Measurements from ENCODE around the gene KMT2A.
A peak's percentile ranks its signal among the peaks of the same experiment; 100 is the strongest.

The KMT2A gene

DNA sequence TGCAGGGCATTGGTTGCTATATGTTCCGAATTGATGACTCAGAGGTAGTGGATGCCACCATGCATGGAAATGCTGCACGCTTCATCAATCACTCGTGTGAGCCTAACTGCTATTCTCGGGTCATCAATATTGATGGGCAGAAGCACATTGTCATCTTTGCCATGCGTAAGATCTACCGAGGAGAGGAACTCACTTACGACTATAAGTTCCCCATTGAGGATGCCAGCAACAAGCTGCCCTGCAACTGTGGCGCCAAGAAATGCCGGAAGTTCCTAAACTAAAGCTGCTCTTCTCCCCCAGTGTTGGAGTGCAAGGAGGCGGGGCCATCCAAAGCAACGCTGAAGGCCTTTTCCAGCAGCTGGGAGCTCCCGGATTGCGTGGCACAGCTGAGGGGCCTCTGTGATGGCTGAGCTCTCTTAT, 85.6 kb downstream of the KMT2A start:
- Histone ChIP-seq H3K27ac (ENCODE audit: low read depth in 2 of 2, low read length in 2 of 2) (no peak overlapping the region), H3K4me3 (ENCODE audit: low read length in 2 of 2) (no peak overlapping the region), H3K36me3 (ENCODE audit: control insufficient read depth in 2 of 2, insufficient read depth in 2 of 2, low read length in 2 of 2) (peaks cover 54 to 59% of the 10 kb centered on the region in 2 donors), H3K4me1 (ENCODE audit: control insufficient read depth in 2 of 2, insufficient read depth in 2 of 2, low read length in 2 of 2) (no peaks in the 10 kb centered on the region), H3K9ac (ENCODE audit: low read depth in 1 of 2, low read length in 2 of 2) (no peak overlapping the region), H3K9me3 (ENCODE audit: control insufficient read depth in 2 of 2, low read length in 2 of 2) (no peaks in the 10 kb centered on the region), H3K27me3 (ENCODE audit: control insufficient read depth in 2 of 2, insufficient read depth in 2 of 2, low read length in 2 of 2) (no peaks in the 10 kb centered on the region)

DNA sequence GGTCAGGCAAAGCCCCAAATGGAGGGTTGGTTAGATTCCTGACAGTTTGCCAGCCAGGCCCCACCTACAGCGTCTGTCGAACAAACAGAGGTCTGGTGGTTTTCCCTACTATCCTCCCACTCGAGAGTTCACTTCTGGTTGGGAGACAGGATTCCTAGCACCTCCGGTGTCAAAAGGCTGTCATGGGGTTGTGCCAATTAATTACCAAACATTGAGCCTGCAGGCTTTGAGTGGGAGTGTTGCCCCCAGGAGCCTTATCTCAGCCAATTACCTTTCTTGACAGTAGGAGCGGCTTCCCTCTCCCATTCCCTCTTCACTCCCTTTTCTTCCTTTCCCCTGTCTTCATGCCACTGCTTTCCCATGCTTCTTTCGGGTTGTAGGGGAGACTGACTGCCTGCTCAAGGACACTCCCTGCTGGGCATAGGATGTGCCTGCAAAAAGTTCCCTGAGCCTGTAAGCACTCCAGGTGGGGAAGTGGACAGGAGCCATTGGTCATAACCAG, 86.3 kb downstream of the KMT2A start:
- H3K9ac ChIP-seq (ENCODE audit: low read depth in 1 of 2, low read length in 2 of 2): no peak overlapping the region
- H3K27ac ChIP-seq (ENCODE audit: low read depth in 2 of 2, low read length in 2 of 2): no peak overlapping the region
- H3K4me1 ChIP-seq (ENCODE audit: control insufficient read depth in 2 of 2, insufficient read depth in 2 of 2, low read length in 2 of 2): no peaks in the 10 kb centered on the region
- H3K36me3 ChIP-seq (ENCODE audit: control insufficient read depth in 2 of 2, insufficient read depth in 2 of 2, low read length in 2 of 2): peaks cover 50 to 55% of the 10 kb centered on the region in 2 donors
- no peaks in the 10 kb centered on the region for H3K27me3 ChIP-seq (ENCODE audit: control insufficient read depth in 2 of 2, insufficient read depth in 2 of 2, low read length in 2 of 2)
- H3K4me3 ChIP-seq (ENCODE audit: low read length in 2 of 2): no peak overlapping the region
- H3K9me3 ChIP-seq (ENCODE audit: control insufficient read depth in 2 of 2, low read length in 2 of 2): no peaks in the 10 kb centered on the region

DNA sequence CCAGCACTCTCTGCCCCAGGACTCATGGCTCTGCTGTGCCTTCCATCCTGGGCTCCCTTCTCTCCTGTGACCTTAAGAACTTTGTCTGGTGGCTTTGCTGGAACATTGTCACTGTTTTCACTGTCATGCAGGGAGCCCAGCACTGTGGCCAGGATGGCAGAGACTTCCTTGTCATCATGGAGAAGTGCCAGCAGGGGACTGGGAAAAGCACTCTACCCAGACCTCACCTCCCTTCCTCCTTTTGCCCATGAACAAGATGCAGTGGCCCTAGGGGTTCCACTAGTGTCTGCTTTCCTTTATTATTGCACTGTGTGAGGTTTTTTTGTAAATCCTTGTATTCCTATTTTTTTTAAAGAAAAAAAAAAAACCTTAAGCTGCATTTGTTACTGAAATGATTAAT, 88.1 kb downstream of the KMT2A start:
- H3K9ac ChIP-seq (ENCODE audit: low read depth in 1 of 2, low read length in 2 of 2): no peak overlapping the region
- H3K9me3 ChIP-seq (ENCODE audit: control insufficient read depth in 2 of 2, low read length in 2 of 2): no peaks in the 10 kb centered on the region
- no peaks in the 10 kb centered on the region for H3K27me3 ChIP-seq (ENCODE audit: control insufficient read depth in 2 of 2, insufficient read depth in 2 of 2, low read length in 2 of 2)
- no peak overlapping the region for H3K4me3 ChIP-seq (ENCODE audit: low read length in 2 of 2)
- no peak overlapping the region for H3K27ac ChIP-seq (ENCODE audit: low read depth in 2 of 2, low read length in 2 of 2)
- H3K4me1 ChIP-seq (ENCODE audit: control insufficient read depth in 2 of 2, insufficient read depth in 2 of 2, low read length in 2 of 2): no peaks in the 10 kb centered on the region
- peaks cover 42 to 48% of the 10 kb centered on the region in 2 donors for H3K36me3 ChIP-seq (ENCODE audit: control insufficient read depth in 2 of 2, insufficient read depth in 2 of 2, low read length in 2 of 2)

DNA sequence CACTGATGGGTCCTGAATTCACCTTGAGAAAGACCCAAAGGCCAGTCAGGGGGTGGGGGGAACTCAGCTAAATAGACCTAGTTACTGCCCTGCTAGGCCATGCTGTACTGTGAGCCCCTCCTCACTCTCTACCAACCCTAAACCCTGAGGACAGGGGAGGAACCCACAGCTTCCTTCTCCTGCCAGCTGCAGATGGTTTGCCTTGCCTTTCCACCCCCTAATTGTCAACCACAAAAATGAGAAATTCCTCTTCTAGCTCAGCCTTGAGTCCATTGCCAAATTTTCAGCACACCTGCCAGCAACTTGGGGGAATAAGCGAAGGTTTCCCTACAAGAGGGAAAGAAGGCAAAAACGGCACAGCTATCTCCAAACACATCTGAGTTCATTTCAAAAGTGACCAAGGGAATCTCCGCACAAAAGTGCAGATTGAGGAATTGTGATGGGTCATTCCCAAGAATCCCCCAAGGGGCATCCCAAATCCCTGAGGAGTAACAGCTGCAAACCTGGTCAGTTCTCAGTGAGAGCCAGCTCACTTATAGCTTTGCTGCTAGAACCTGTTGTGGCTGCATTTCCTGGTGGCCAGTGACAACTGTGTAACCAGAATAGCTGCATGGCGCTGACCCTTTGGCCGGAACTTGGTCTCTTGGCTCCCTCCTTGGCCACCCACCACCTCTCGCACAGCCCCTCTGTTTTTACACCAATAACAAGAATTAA, 88.6 kb downstream of the KMT2A start:
- H3K36me3 ChIP-seq (ENCODE audit: control insufficient read depth in 2 of 2, insufficient read depth in 2 of 2, low read length in 2 of 2): peaks cover 36 to 43% of the 10 kb centered on the region in 2 donors
- no peak overlapping the region for H3K9ac ChIP-seq (ENCODE audit: low read depth in 1 of 2, low read length in 2 of 2)
- no peak overlapping the region for H3K4me3 ChIP-seq (ENCODE audit: low read length in 2 of 2)
- H3K4me1 ChIP-seq (ENCODE audit: control insufficient read depth in 2 of 2, insufficient read depth in 2 of 2, low read length in 2 of 2): peaks cover 3 to 5% of the 10 kb centered on the region in 2 donors
- no peaks in the 10 kb centered on the region for H3K9me3 ChIP-seq (ENCODE audit: control insufficient read depth in 2 of 2, low read length in 2 of 2)
- H3K27me3 ChIP-seq (ENCODE audit: control insufficient read depth in 2 of 2, insufficient read depth in 2 of 2, low read length in 2 of 2): no peaks in the 10 kb centered on the region
- H3K27ac ChIP-seq (ENCODE audit: low read depth in 2 of 2, low read length in 2 of 2): no peak overlapping the region

DNA sequence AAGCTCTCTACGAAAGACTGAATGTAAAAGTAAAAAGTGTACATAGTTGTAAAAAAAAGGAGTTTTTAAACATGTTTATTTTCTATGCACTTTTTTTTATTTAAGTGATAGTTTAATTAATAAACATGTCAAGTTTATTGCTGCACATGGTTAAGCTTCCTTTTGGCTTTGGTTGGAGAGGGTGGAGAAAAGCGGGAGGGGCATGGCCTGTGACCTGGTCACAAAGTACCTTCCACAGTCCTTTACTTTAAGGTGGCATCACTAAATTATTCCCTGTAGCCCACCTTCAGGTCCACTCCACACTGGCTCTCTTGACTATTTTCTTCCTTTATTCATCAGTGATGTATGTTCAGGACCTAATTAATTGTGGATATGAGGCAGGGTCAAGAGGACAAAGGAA, 90.4 kb downstream of the KMT2A start:
- Histone ChIP-seq H3K27me3 (ENCODE audit: control insufficient read depth in 2 of 2, insufficient read depth in 2 of 2, low read length in 2 of 2) (no peaks in the 10 kb centered on the region), H3K9me3 (ENCODE audit: control insufficient read depth in 2 of 2, low read length in 2 of 2) (no peaks in the 10 kb centered on the region), H3K4me3 (ENCODE audit: low read length in 2 of 2) (no peak overlapping the region), H3K36me3 (ENCODE audit: control insufficient read depth in 2 of 2, insufficient read depth in 2 of 2, low read length in 2 of 2) (peaks cover 20 to 27% of the 10 kb centered on the region in 2 donors), H3K9ac (ENCODE audit: low read depth in 1 of 2, low read length in 2 of 2) (no peak overlapping the region), H3K27ac (ENCODE audit: low read depth in 2 of 2, low read length in 2 of 2) (no peak overlapping the region), H3K4me1 (ENCODE audit: control insufficient read depth in 2 of 2, insufficient read depth in 2 of 2, low read length in 2 of 2) (peaks cover 11 to 13% of the 10 kb centered on the region in 2 donors)

DNA sequence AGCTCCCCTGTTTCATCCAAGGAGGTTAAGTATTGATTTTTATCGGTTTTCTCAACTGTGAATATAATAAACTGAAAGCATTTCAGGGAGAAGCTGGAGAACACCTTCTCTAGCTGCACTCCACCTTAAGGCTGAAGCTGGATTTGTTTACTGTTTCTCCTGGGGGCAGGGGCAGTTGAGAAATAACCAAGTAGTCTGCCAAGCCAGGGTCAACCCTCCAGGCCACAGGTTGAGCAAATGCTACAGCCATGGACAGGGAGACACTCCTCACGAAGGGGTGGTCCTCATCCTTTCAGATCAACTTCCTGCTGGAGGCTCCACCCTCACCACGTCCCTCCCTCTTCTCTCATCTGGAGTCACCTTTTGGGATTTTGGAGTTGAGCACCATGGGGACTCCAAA, 90.8 kb downstream of the KMT2A start, which contains the start of gene TTC36:
Gene TTC36 (plus strand): TSS at position 366 of the 400 bp plus-strand sequence. CDS start 21 bp downstream, at position 387.
- Histone ChIP-seq H3K4me3 (ENCODE audit: low read length in 2 of 2) (no peak within 1 kb of the TSS), H3K27ac (ENCODE audit: low read depth in 2 of 2, low read length in 2 of 2) (no peak within 1 kb of the TSS), H3K4me1 (ENCODE audit: control insufficient read depth in 2 of 2, insufficient read depth in 2 of 2, low read length in 2 of 2) (peaks cover 11 to 15% of the 10 kb centered on the region in 2 donors), H3K36me3 (ENCODE audit: control insufficient read depth in 2 of 2, insufficient read depth in 2 of 2, low read length in 2 of 2) (peaks cover 16 to 23% of the 10 kb centered on the region in 2 donors), H3K9ac (ENCODE audit: low read depth in 1 of 2, low read length in 2 of 2) (no peak within 1 kb of the TSS), H3K27me3 (ENCODE audit: control insufficient read depth in 2 of 2, insufficient read depth in 2 of 2, low read length in 2 of 2) (no peaks in the 10 kb centered on the region), H3K9me3 (ENCODE audit: control insufficient read depth in 2 of 2, low read length in 2 of 2) (no peaks in the 10 kb centered on the region)

DNA sequence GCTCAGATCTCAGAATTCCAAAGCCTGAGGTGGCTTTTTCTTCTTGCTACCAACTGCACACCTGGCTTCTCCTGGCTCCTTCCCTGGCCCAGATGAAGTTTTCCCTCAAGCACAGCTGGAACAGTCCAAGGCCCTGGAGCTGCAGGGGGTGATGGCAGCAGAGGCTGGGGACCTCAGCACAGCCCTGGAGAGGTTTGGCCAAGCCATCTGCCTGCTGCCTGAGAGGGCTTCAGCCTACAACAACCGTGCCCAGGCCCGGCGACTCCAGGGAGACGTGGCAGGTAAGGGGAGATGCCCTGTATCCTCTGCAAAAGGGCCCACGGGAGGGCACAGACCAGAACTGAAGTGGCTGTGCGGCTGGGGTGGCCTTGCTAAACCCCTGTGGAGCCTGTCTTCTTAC, 92.2 kb downstream of the KMT2A start:
- H3K9me3 ChIP-seq (ENCODE audit: control insufficient read depth in 2 of 2, low read length in 2 of 2): no peaks in the 10 kb centered on the region
- no peak overlapping the region for H3K27ac ChIP-seq (ENCODE audit: low read depth in 2 of 2, low read length in 2 of 2)
- H3K4me1 ChIP-seq (ENCODE audit: control insufficient read depth in 2 of 2, insufficient read depth in 2 of 2, low read length in 2 of 2): peaks cover 11 to 15% of the 10 kb centered on the region in 2 donors
- H3K27me3 ChIP-seq (ENCODE audit: control insufficient read depth in 2 of 2, insufficient read depth in 2 of 2, low read length in 2 of 2): no peaks in the 10 kb centered on the region
- H3K9ac ChIP-seq (ENCODE audit: low read depth in 1 of 2, low read length in 2 of 2): no peak overlapping the region
- peaks cover 8 to 10% of the 10 kb centered on the region in 2 donors for H3K36me3 ChIP-seq (ENCODE audit: control insufficient read depth in 2 of 2, insufficient read depth in 2 of 2, low read length in 2 of 2)
- no peak overlapping the region for H3K4me3 ChIP-seq (ENCODE audit: low read length in 2 of 2)

DNA sequence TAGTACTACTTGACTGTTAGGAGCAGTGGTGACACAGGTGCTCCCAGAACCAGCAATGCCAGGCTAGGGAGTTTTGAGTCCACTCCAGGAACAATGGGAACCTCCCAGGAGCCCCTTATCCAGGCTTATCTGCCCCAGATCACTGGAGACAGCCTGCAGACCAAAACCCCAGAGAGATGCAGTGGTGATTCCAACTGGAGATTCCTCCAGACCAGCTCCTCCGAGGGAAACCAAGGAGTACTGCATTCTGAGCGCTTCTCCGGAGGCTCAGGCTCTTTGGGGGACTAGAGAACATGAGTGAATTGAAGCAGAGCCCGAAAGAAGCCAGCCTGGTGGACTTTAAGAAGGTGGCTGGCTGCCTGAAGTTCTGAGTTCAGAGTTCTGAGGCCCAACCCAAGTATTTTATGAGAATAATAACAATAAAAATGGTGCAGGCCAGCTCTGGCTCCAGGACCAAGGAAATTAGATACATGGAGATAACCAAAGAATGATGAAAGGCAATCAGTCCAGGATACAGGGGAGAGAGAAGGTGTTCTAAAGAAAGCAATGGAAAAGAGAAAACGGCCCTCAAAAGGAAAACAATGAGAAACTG, 93.4 kb downstream of the KMT2A start:
- Histone ChIP-seq H3K9me3 (ENCODE audit: control insufficient read depth in 2 of 2, low read length in 2 of 2) (no peaks in the 10 kb centered on the region), H3K4me3 (ENCODE audit: low read length in 2 of 2) (peak overlapping the region in 1 of 2 donors; percentile 81), H3K9ac (ENCODE audit: low read depth in 1 of 2, low read length in 2 of 2) (peak overlapping the region; percentile 41 to 64), H3K27ac (ENCODE audit: low read depth in 2 of 2, low read length in 2 of 2) (no peak overlapping the region), H3K36me3 (ENCODE audit: control insufficient read depth in 2 of 2, insufficient read depth in 2 of 2, low read length in 2 of 2) (peaks cover 3 to 4% of the 10 kb centered on the region in 2 donors), H3K27me3 (ENCODE audit: control insufficient read depth in 2 of 2, insufficient read depth in 2 of 2, low read length in 2 of 2) (no peaks in the 10 kb centered on the region), H3K4me1 (ENCODE audit: control insufficient read depth in 2 of 2, insufficient read depth in 2 of 2, low read length in 2 of 2) (peaks cover 16 to 19% of the 10 kb centered on the region in 2 donors)

DNA sequence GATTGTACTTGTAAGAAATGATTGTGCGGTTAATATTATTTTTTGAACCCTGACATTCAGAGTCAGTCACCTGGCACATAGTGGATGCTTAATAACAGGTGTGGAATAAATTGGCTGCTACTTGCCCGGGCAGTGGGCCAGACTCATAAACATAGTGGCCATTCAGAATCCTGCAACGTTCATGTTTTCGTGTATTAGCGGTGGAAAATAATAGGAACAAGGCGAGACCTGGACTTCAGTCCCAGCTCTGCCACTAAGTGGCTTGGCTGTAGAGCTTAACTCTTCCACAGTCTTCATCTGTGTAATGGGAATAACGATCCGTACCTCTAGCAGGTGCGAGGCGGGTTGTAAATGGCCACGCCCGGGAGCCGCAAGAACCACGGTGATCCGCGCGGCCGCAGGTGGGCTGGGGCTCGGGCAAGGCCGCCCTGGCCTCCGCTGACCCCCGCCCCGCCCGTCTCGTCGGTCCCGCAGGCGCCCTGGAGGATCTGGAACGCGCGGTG, 93.9 kb downstream of the KMT2A start:
- no peaks in the 10 kb centered on the region for H3K27me3 ChIP-seq (ENCODE audit: control insufficient read depth in 2 of 2, insufficient read depth in 2 of 2, low read length in 2 of 2)
- H3K4me1 ChIP-seq (ENCODE audit: control insufficient read depth in 2 of 2, insufficient read depth in 2 of 2, low read length in 2 of 2): peaks cover 16 to 19% of the 10 kb centered on the region in 2 donors
- H3K9ac ChIP-seq (ENCODE audit: low read depth in 1 of 2, low read length in 2 of 2): peak overlapping the region; percentile 41 to 64
- H3K36me3 ChIP-seq (ENCODE audit: control insufficient read depth in 2 of 2, insufficient read depth in 2 of 2, low read length in 2 of 2): no peaks in the 10 kb centered on the region
- H3K9me3 ChIP-seq (ENCODE audit: control insufficient read depth in 2 of 2, low read length in 2 of 2): no peaks in the 10 kb centered on the region
- no peak overlapping the region for H3K27ac ChIP-seq (ENCODE audit: low read depth in 2 of 2, low read length in 2 of 2)
- H3K4me3 ChIP-seq (ENCODE audit: low read length in 2 of 2): peak overlapping the region; percentile 58 to 81
